ENCODE results near the gene E4F1. TPM values are rescaled to one million over a fixed set of nuclear protein-coding genes. Genes with fewer than 3 reads are reported as not detected.

The E4F1 gene
- total and polyA plus RNA-seq, 2 of the 8 experiments (the other 6 are each of a cell fraction or from before 2014, with no cell fraction given): 22.2 to 27.0 TPM

DNA sequence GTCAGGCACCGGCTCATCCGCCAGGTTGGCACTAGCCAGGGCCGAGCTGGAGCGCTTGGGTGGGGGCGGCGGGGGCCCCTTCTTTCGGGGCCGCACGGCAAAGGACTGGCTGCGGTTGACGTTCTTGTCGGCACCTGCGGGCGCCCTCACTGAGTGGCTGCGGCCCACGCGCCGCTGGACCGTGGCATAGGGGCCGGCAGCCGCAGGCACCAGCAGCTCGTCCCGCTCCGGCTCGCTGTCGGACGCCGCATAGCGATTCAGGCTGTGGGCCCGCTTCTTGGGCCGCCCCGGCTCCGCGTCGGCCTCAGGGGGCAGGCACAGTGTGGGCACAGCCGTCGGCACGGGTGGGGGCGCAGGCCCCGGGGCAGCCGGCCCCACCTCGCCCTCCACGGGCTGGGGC is 42.9 kb upstream of the E4F1 start:
- Histone ChIP-seq H2BK20ac (ENCODE audit: low read length) (no peak overlapping the region), H2BK5ac (ENCODE audit: low read depth, low read length) (no peak overlapping the region), H4K5ac (ENCODE audit: insufficient read length, low read depth, low read length) (no peak overlapping the region), H3K79me2 (ENCODE audit: control insufficient read depth in 1 of 2, insufficient read depth in 2 of 2, low read length in 2 of 2) (no peaks in the 10 kb centered on the region), H3K4ac (replicated peaks; ENCODE audit: insufficient read length, low read depth, low read length) (no peak overlapping the region), H3K23ac (ENCODE audit: insufficient read length) (no peak overlapping the region), H2AFZ (ENCODE audit: low read length) (no peak overlapping the region), H3K18ac (ENCODE audit: extremely low read depth, low read length) (no peak overlapping the region), H4K91ac (replicated peaks; ENCODE audit: insufficient read length, low read length) (no peak overlapping the region), H2BK120ac (replicated peaks; ENCODE audit: low read depth, low read length) (no peak overlapping the region), H2BK12ac (ENCODE audit: low read depth, low read length) (no peak overlapping the region), H3K79me1 (ENCODE audit: low read depth, low read length) (no peaks in the 10 kb centered on the region), H3K27ac (ENCODE audit: low read depth, low read length) (no peak overlapping the region), H3K14ac (ENCODE audit: insufficient read length) (no peak overlapping the region), H3K4me1 (replicated peaks in 1 of 4; ENCODE audit: control insufficient read depth in 3 of 4, insufficient read depth in 4 of 4, low read length in 3 of 4) (peaks cover 0 to 7% (median 2%) of the 10 kb centered on the region in 4 experiments; a peak in 4 of 7 replicates), H2BK15ac (ENCODE audit: low read length) (no peak overlapping the region), H2AK5ac (ENCODE audit: low read depth, low read length) (no peak overlapping the region), H3K36me3 (ENCODE audit: control insufficient read depth in 2 of 4, insufficient read depth in 4 of 4, low read length in 3 of 4) (peaks cover 5 to 24% (median 10%) of the 10 kb centered on the region in 4 experiments; a peak in 7 of 8 replicates), H3K9ac (replicated peaks in 1 of 4; ENCODE audit: extremely low read depth in 1 of 4, low read depth in 3 of 4, low read length in 3 of 4) (no peak overlapping the region), H3K27me3 (replicated peaks in 1 of 4; ENCODE audit: control insufficient read depth in 3 of 4, extremely low read depth in 1 of 4, insufficient read depth in 3 of 4, low read length in 3 of 4) (no peaks in the 10 kb centered on the region; a peak in 1 of 7 replicates), H3K23me2 (ENCODE audit: low read depth, low read length) (peaks cover 2% of the 10 kb centered on the region; the same call in 1 of the 2 replicates), H4K20me1 (replicated peaks in 1 of 2; ENCODE audit: control insufficient read depth in 1 of 2, insufficient read depth in 2 of 2, low read length in 2 of 2) (peaks cover 0 to 12% of the 10 kb centered on the region in 2 experiments), H3K4me2 (ENCODE audit: insufficient read depth in 1 of 2, low read depth in 2 of 2, low read length in 2 of 2) (no peak overlapping the region), H3K56ac (replicated peaks; ENCODE audit: insufficient read length, low read depth, low read length) (no peak overlapping the region), H3K9me3 (ENCODE audit: insufficient read depth in 2 of 2, low read depth in 1 of 2, low read length in 1 of 2) (no peaks in the 10 kb centered on the region), H4K8ac (ENCODE audit: extremely low read depth, insufficient read depth, low read length) (no peak overlapping the region), H3K4me3 (ENCODE audit: extremely low read depth in 1 of 4, insufficient read depth in 2 of 4, low read depth in 3 of 4, low read length in 4 of 4) (no peak overlapping the region)
- ChIA-PET POLR2A (ENCODE audit: partially characterized antibody) (interaction anchor here (0.6 to 3.2 kb wide), 12 partner anchors 8 to 333 kb away, joined by 3 to 23 read pairs (median 4); partner anchors contain the start of genes ATP6V0C, DNASE1L2, ECI1 and RPS2), CTCF (ENCODE audit: partially characterized antibody) (interaction anchor here (1.0 to 1.9 kb wide), 3 partner anchors 14 to 321 kb away, joined by 3 to 5 read pairs (median 4); no protein-coding TSS in a partner anchor)
- DNase-seq (ENCODE audit: low read depth in 1 of 2, low spot score in 2 of 2) (no peak), FAIRE-seq (no peak)
- 95% methylated on average over 26 of the region's 43 CpGs; no CpG with 5 or more reads in 1 of the 2 experiments for WGBS, 2 experiments (ENCODE audit: extremely low coverage in 1 of 2, insufficient coverage in 1 of 2, insufficient read length in 1 of 2, insufficient replicate concordance in 2 of 2, low coverage in 1 of 2, low lambda C conversion rate in 2 of 2, missing lambda C conversion rate in 1 of 2)
- TF ChIP-seq TAF1 (IDR thresholded peaks at IDR 0.05; ENCODE audit: low read depth, low read length) (no peak), KDM5A (IDR thresholded peaks at IDR 0.05; ENCODE audit: low read length) (no peak), HDAC6 (IDR thresholded peaks at IDR 0.05; ENCODE audit: low read depth, low read length) (no peak), SUZ12 (IDR thresholded peaks at IDR 0.05; ENCODE audit: low read length) (no peak), CEBPB (IDR thresholded peaks at IDR 0.05; ENCODE audit: low read depth, low read length) (no peak), SIN3A (conservative IDR thresholded peaks at IDR 0.05 in 1 of 2, IDR thresholded peaks at IDR 0.05 in 1 of 2; ENCODE audit: low read depth in 1 of 2, low read length in 2 of 2) (no peak), JUN (IDR thresholded peaks at IDR 0.05; ENCODE audit: low read depth, low read length) (no peak), YY1 (IDR thresholded peaks at IDR 0.05; ENCODE audit: low read depth, low read length) (no peak)
